ENCODE results near the gene CHRNA1.

DNA sequence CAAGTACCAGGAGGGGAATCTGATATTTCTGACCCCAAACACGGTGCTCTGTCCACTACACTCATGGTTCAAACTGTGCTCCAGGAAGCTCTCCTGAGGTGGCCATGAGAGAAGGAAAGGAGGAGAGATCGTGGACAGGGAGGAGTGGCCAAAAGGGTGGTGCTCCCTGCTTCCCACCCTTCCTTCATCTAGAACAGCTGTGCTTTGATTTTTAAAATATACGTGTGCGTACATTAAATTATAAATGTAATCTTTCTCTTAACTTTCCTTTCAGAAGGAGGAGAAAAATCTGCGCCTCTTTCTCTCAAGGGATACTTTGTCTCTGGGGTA, 8.2 kb upstream of the CHRNA1 start:
- TF ChIP-seq, protein P1, sequence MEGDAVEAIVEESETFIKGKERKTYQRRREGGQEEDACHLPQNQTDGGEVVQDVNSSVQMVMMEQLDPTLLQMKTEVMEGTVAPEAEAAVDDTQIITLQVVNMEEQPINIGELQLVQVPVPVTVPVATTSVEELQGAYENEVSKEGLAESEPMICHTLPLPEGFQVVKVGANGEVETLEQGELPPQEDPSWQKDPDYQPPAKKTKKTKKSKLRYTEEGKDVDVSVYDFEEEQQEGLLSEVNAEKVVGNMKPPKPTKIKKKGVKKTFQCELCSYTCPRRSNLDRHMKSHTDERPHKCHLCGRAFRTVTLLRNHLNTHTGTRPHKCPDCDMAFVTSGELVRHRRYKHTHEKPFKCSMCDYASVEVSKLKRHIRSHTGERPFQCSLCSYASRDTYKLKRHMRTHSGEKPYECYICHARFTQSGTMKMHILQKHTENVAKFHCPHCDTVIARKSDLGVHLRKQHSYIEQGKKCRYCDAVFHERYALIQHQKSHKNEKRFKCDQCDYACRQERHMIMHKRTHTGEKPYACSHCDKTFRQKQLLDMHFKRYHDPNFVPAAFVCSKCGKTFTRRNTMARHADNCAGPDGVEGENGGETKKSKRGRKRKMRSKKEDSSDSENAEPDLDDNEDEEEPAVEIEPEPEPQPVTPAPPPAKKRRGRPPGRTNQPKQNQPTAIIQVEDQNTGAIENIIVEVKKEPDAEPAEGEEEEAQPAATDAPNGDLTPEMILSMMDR (IDR thresholded peaks at IDR 0.05; ENCODE audit: low read length), result no peak
- TF ChIP-seq EZH2 (IDR thresholded peaks at IDR 0.05; ENCODE audit: borderline replicate concordance, low read length), result no peak

Measured in OCI-LY1 (cell line).